Measurements from ENCODE around the gene SMIM8.

DNA sequence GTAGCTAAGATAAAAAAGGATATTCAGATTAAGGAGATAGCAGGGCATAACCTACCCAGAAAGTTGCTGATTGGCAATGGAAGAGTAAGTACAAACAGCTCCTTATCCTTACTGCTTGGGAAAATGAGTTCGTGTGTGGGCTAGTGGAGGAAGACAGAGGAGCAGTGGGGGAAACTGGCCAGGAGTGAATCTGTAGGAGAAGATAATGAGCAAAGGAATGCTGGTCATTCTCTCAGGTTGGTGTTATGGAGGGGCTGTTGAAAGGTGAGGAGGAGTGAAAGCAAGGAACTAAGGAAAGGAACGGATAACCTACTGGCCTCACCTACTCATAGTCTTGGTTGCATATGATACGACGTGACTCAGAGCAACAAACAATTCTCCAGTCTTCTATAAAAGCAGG lies 14.0 kb downstream of the SMIM8 start:
- TF ChIP-seq, protein P1, sequence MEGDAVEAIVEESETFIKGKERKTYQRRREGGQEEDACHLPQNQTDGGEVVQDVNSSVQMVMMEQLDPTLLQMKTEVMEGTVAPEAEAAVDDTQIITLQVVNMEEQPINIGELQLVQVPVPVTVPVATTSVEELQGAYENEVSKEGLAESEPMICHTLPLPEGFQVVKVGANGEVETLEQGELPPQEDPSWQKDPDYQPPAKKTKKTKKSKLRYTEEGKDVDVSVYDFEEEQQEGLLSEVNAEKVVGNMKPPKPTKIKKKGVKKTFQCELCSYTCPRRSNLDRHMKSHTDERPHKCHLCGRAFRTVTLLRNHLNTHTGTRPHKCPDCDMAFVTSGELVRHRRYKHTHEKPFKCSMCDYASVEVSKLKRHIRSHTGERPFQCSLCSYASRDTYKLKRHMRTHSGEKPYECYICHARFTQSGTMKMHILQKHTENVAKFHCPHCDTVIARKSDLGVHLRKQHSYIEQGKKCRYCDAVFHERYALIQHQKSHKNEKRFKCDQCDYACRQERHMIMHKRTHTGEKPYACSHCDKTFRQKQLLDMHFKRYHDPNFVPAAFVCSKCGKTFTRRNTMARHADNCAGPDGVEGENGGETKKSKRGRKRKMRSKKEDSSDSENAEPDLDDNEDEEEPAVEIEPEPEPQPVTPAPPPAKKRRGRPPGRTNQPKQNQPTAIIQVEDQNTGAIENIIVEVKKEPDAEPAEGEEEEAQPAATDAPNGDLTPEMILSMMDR (IDR thresholded peaks at IDR 0.05) = no peak
- TF ChIP-seq EZH2 (IDR thresholded peaks at IDR 0.05; ENCODE audit: borderline replicate concordance, insufficient read depth, low read depth, low read length, poor library complexity, severe bottlenecking) = no peak
